ENCODE measurements around the gene JMJD8. TPM values are rescaled to one million over a fixed set of nuclear protein-coding genes. Genes with fewer than 3 reads are reported as not detected.

JMJD8 gene
- polyA plus RNA-seq, 1 donor (not counting 4 experiments of a cell fraction or from before 2014, with no cell fraction given), result 20.1 TPM

- TF ChIP-seq CTCF (optimal IDR thresholded peaks at IDR 0.05 in 1 of 3, IDR thresholded peaks at IDR 0.05 in 1 of 3, conservative IDR thresholded peaks at IDR 0.05 in 1 of 3; ENCODE audit: extremely low read depth in 1 of 3, insufficient read depth in 2 of 3, low read length in 3 of 3) (no peak), EZH2 (IDR thresholded peaks at IDR 0.05; ENCODE audit: low read length) (no peak)
- no peaks in the 10 kb centered on the region for H3K27me3 ChIP-seq (ENCODE audit: control insufficient read depth, extremely low read depth, insufficient read depth, low read length)
- H3K27ac ChIP-seq (ENCODE audit: control insufficient read depth, insufficient read depth, low read length), result no peak overlapping the region
- H3K9ac ChIP-seq (ENCODE audit: control insufficient read depth, extremely low read depth, insufficient read depth, low read length), result no peak overlapping the region
- DNase-seq (ENCODE audit: low read depth, low spot score) (no peak), FAIRE-seq (no peak)
- H3K79me2 ChIP-seq (ENCODE audit: control insufficient read depth, insufficient read depth, low read length), result peaks cover 8% of the 10 kb centered on the region
- no peak overlapping the region for H3K4me2 ChIP-seq (ENCODE audit: control insufficient read depth, extremely low read depth, insufficient read depth, low read depth, low read length)
- dilution Hi-C loops (cut with MboI; ENCODE audit: extremely low pct_ligation_motif_present, low sequenced_read_pairs), result no loop called here
- H3K9me3 ChIP-seq (ENCODE audit: control insufficient read depth, low read depth, low read length), result no peaks in the 10 kb centered on the region
- H2AFZ ChIP-seq (ENCODE audit: control insufficient read depth, low read length), result no peak overlapping the region
- no peaks in the 10 kb centered on the region for H4K20me1 ChIP-seq (ENCODE audit: control insufficient read depth, extremely low read depth, insufficient read depth, low read length)
- no peak overlapping the region for H3K4me3 ChIP-seq (ENCODE audit: control insufficient read depth in 2 of 3, extremely low read depth in 1 of 3, insufficient read depth in 2 of 3, low read depth in 1 of 3, low read length in 3 of 3)
- peaks cover 2 to 10% of the 10 kb centered on the region in 2 experiments for H3K36me3 ChIP-seq (ENCODE audit: control insufficient read depth in 2 of 2, extremely low read depth in 1 of 2, insufficient read depth in 2 of 2, low read length in 2 of 2)
- H3K9me1 ChIP-seq (ENCODE audit: control insufficient read depth, extremely low read depth, insufficient read depth, low read length), result no peaks in the 10 kb centered on the region
- peaks cover 8% of the 10 kb centered on the region for H3K4me1 ChIP-seq (ENCODE audit: control insufficient read depth, extremely low read depth, insufficient read depth, low read length)
Measured at GRCh38 chr16:633336-634050, 50.6 kb downstream of the JMJD8 start.

- TF ChIP-seq CTCF (optimal IDR thresholded peaks at IDR 0.05 in 1 of 3, IDR thresholded peaks at IDR 0.05 in 1 of 3, conservative IDR thresholded peaks at IDR 0.05 in 1 of 3; ENCODE audit: extremely low read depth in 1 of 3, insufficient read depth in 2 of 3, low read length in 3 of 3) (no peak), EZH2 (IDR thresholded peaks at IDR 0.05; ENCODE audit: low read length) (no peak)
- Histone ChIP-seq H3K36me3 (ENCODE audit: control insufficient read depth in 2 of 2, extremely low read depth in 1 of 2, insufficient read depth in 2 of 2, low read length in 2 of 2) (peaks cover 2 to 10% of the 10 kb centered on the region in 2 experiments), H3K9me3 (ENCODE audit: control insufficient read depth, low read depth, low read length) (no peaks in the 10 kb centered on the region), H3K9ac (ENCODE audit: control insufficient read depth, extremely low read depth, insufficient read depth, low read length) (no peak overlapping the region), H3K79me2 (ENCODE audit: control insufficient read depth, insufficient read depth, low read length) (peaks cover 8% of the 10 kb centered on the region), H3K4me2 (ENCODE audit: control insufficient read depth, extremely low read depth, insufficient read depth, low read depth, low read length) (no peak overlapping the region), H3K27ac (ENCODE audit: control insufficient read depth, insufficient read depth, low read length) (no peak overlapping the region), H3K4me3 (ENCODE audit: control insufficient read depth in 2 of 3, extremely low read depth in 1 of 3, insufficient read depth in 2 of 3, low read depth in 1 of 3, low read length in 3 of 3) (no peak overlapping the region), H3K9me1 (ENCODE audit: control insufficient read depth, extremely low read depth, insufficient read depth, low read length) (no peaks in the 10 kb centered on the region), H3K4me1 (ENCODE audit: control insufficient read depth, extremely low read depth, insufficient read depth, low read length) (peaks cover 8% of the 10 kb centered on the region), H4K20me1 (ENCODE audit: control insufficient read depth, extremely low read depth, insufficient read depth, low read length) (no peaks in the 10 kb centered on the region), H3K27me3 (ENCODE audit: control insufficient read depth, extremely low read depth, insufficient read depth, low read length) (no peaks in the 10 kb centered on the region), H2AFZ (ENCODE audit: control insufficient read depth, low read length) (no peak overlapping the region)
- no peak for DNase-seq (ENCODE audit: low read depth, low spot score)
- dilution Hi-C loops (cut with MboI; ENCODE audit: extremely low pct_ligation_motif_present, low sequenced_read_pairs), result no loop called here
- no peak for FAIRE-seq
Measured at GRCh38 chr16:632486-633335, 51.4 kb downstream of the JMJD8 start.

All from keratinocyte (primary cell).